GM20431 (cell line): ENCODE results near the gene ARID1B.

Experiments
- in situ Hi-C: fragments of 300-500 bp; cut with MseI, MboI; formaldehyde crosslinking; loops from one replicate; pipeline ENCODE4 v1.15.0; 2020; ENCODE audit warnings: low sequenced_read_pairs; ENCODE audit not compliant: unreplicated experiment

Gene ARID1B

DNA sequence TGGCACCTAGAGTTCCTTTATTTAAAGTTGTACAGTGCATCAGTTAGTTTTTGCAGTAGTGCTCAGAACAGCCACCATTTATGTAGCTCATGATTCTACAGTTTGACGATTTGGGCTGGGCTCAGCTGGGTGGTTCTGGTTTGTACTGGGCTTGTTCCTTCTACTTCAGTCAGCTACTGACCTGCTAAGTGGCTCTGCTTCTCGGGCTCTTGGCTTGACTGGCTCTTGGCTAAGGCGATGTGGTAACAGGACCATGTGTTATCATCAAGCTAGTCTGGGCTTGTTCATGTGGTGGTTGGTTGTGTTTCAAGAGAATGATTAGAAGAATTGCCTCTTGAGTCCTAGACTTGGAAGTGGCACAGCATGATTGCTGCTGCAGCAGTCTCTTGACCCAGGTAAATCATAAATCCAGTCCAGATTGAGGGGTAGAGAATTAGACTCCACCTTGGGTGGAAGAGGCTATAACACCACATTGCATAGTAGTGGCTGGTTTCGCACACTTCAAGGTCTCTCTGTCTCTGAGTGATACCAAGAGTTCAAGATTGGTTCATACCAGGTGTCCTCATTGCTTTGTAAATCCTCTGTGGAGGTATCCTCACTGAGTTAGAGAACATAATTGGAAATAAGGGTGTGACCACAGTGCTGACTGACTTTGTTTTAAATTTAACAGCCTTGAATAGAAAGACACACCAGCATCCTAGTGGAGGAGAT lies 253.0 kb downstream of the ARID1B start:
- in situ Hi-C loops = loop anchor here (25.0 kb wide), 1 partner anchor 468 kb away; no protein-coding TSS in a partner anchor

DNA sequence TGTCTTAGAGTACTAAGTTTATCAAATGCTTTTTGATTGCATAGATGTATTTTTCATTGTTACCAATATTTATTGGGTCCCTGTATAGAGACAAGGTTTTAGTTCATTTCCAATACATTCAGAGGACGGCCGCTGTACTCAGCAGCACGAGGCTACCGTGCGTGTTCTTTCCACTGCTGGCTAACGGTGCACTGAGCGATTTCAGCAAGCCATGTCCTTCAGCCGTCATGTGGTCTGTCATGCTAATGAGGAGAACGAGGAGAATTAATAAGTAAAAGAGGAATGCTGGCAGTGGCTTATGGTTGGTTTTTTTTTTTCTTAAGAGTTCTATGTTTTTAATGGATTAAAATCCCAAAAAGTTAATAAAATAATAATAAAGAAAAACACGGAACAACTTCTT lies 253.6 kb downstream of the ARID1B start:
- in situ Hi-C loops = loop anchor here (25.0 kb wide), 1 partner anchor 468 kb away; no protein-coding TSS in a partner anchor

DNA sequence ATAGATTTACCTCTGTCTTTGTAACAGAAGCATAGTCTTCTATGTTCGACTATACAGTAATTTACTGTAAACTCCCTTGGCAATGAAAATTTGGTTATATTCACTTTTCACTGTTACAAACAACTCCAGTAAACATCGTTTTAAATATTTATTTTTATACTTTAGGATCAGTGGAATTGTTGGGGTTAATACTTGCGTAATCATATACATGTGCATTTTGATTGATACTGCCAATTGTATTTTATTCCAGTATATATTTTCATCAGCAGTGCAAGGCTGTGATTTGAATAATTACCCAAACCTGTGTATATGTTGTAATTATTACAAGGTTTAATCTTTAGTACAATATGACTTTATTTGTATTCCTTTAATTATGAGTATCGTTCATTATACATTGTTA lies 255.7 kb downstream of the ARID1B start:
- in situ Hi-C loops = loop anchor here (25.0 kb wide), 1 partner anchor 471 kb away; no protein-coding TSS in a partner anchor

DNA sequence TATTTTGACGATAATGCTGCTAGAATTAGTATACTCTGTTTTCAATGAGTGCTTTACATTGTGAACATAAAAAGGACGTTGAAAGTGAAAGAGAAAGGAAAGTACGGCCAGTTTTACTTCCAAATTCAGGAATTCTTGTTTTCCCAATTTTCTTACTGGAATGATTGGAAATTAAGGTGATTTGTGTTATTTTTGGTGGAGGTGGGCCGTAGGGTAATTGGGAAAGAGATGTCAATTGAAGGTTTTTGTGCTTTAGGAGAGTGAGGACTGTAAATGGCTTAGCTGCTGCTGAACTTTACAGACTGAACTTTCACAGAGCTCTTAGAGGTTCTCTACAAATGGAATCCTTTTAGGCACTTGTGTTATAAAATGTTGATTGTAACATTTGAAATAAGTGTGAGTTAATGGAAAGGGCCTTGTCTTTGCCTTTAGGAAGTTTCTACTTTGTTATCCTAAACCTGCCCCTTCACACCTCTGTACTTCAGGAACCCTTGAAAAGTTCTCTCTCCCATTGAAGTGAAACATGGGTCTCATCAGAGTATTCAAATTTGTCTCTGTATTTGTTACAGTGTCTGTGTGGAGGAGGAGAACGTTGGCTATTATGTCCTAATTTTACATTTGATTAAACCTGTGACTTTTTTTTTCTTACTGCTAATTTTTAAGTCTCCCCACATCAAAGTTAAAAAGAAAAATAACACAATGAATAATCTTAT lies 256.4 kb downstream of the ARID1B start:
- in situ Hi-C loops = loop anchor here (25.0 kb wide), 1 partner anchor 471 kb away; no protein-coding TSS in a partner anchor

DNA sequence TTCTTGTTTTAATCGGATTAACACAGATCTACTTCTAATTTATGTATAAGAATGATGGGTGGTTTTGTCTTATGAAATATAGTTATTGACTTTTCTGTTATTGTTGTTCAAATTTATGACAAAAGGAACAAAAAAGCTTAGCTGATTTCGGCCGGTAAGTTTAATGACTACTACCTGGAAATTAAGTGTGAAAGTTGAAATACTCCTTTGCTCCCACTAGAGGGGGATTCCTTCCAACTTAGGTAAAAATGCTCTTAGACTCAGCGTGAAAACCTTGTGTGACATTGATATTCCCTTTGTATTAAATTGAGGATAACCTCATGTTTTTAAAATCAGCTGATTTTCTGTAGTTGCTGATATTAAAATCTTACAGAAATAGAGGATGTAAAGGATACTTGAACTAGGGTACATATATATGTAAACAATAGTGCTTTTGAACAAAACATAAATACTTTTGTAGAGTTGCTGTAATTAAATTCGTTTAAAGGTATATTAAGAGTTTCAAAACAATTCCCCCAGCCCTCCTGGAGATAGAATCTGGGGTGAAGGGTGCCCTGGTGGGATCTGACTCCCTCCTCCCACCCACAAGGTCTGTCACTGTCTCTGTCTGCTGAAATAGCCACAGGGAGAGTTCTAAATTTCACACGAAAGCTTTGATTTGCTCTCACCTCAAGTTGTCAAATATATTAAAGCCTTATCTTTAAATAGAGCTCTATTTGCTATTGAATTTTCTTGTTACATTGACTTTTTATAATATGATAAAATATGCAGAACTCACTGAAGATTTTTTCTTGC lies 257.5 kb downstream of the ARID1B start:
- in situ Hi-C loops = loop anchor here (25.0 kb wide), 1 partner anchor 472 kb away; no protein-coding TSS in a partner anchor

DNA sequence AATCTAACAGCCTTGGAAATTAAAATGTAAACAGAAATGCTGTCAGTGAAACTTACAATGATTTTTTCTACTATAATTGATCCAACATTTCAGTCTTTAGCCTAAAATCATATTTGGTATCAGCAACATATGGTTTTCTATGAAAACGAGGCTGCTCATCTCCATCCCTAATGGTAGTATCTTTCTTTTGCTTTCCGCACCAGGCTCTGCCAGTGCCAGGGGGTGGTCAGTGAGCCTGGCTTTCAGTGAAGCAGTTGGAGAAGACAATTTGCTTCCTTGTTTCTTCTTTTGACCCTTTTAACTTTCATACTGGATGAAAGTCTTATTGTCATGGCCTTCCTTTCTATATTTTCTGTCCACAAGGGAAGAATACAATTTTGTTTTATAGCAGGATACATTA lies 258.4 kb downstream of the ARID1B start:
- in situ Hi-C loops = loop anchor here (25.0 kb wide), 1 partner anchor 473 kb away; no protein-coding TSS in a partner anchor

DNA sequence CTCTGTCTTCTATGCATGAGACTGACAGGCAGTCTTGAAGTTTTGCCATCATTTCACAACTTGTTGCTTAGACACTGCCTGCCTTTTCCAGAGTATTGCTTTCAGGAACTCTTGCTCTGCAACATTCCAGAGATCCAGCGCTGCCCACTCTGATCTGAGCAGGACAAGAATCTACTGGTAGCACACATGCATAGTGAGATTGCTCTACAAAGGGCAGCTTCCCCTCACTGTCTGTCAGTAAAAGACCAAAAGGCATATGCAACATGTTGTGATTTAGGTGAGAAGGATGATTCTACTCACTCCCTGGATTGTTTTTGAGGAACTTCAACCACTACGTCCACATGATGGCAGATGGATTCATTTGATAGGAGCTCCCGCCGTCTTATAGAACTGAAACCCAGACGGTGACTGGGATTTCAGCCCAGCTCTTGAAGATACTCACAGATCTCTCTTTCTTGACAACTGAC lies 259.1 kb downstream of the ARID1B start:
- in situ Hi-C loops = loop anchor here (25.0 kb wide), 1 partner anchor 474 kb away; no protein-coding TSS in a partner anchor

DNA sequence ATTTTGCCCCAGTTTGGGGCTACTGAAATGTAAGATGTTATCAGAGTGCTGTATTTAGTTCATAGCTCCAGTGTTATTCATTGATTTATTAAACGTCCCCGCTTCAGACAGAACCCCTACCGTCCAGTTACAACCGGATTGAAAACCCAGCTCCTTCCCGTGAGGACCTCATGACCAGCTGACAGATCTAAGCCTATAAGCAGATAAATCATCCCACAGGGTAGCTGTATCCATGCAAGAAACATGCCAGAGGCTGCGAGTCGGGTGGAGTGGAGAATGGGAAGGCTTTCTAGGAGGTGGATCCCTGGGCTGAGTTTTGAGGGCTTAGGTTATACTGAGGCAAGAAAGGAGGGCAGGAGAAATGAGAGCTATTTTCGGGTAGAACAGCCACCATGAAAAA lies 260.0 kb downstream of the ARID1B start:
- in situ Hi-C loops = loop anchor here (25.0 kb wide), 1 partner anchor 475 kb away; no protein-coding TSS in a partner anchor

DNA sequence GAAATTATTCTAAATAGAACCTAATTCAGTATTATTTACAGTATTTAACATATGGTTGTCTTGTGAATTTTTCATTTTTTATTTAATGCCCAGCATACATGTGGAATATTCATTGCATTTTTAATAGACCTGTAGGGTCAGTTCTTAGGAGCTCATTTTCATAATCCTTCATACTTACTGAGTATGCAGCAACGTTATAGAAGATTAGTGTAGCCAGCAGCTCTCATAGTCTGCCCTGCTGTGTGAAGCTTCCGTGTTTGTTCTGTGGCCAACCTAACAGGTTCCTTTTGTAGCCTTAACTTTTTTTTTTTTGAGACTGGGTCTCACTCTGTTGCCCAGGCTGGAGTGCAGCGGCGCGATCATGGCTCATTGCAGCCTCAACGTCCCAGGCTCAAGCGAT lies 261.4 kb downstream of the ARID1B start:
- in situ Hi-C loops = loop anchor here (25.0 kb wide), 1 partner anchor 476 kb away; no protein-coding TSS in a partner anchor

DNA sequence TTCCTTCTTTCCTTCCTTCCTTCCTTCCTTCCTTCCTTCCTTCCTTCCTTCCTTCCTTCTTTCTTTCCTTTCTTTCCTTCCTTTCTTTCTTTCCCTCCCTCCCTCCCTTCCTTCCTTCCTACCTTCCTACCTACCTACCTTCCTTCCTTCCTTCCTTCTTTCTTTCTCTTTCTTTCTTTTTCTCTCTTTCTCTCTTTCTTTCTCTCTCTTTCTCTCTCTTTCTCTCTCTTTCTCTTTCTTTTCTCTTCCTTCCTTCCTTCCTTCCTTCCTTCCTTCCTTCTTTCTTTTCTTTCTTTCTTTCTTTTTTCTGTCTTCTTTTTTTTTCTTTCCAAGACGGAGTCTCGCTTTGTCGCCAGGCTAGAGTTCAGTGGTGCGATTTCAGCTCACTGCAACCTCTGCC lies 262.5 kb downstream of the ARID1B start:
- in situ Hi-C loops = loop anchor here (25.0 kb wide), 1 partner anchor 477 kb away; no protein-coding TSS in a partner anchor

DNA sequence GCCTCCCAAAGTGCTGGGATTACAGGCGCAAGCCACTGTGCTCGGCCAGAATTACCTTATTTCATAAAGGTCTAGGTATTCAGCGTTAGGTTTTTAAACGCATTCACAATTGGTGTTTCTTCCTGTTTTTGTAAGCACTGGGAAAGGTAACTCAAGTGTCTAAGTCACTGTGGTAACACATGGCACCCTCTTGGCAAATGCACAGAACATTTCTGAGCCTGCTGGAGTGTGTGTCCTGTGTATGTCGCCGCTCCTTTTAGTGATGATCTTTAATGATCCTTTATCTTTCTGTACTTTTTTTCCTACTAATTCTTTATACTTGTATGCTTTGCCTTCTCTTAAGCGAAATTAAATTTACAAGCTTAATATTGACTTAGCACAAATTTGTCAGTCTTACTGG lies 263.0 kb downstream of the ARID1B start:
- in situ Hi-C loops = loop anchor here (25.0 kb wide), 1 partner anchor 478 kb away; no protein-coding TSS in a partner anchor

DNA sequence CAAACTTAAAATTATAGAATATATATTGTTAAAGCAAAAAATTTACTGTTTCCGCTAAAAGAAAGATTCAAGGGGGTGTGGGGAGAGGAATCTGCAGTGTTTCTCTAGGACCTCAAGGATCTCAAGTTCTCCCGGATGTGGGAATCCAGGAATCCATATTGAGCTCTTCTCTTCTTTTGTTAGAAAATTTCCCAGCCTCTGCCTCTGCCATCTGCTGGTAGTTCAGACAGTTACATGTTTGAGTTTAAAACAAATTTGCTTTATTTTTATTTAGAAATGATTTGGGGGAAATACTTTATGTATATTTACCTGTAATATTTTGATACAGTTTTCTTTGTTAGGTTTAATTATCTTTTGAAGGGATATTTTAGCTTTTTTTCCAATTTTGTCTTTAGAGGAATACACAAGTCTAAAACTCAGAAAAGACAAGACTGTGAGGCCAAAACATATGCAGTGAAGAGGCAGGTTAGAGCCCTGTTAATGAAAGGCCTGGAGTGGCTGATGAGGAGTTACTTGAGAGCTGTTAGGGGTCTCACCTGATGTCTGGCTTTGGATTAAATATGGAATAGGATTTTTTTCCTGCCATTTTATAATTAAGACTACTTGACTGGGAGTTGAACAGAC lies 268.8 kb downstream of the ARID1B start:
- in situ Hi-C loops = loop anchor here (25.0 kb wide), 1 partner anchor 484 kb away; no protein-coding TSS in a partner anchor

DNA sequence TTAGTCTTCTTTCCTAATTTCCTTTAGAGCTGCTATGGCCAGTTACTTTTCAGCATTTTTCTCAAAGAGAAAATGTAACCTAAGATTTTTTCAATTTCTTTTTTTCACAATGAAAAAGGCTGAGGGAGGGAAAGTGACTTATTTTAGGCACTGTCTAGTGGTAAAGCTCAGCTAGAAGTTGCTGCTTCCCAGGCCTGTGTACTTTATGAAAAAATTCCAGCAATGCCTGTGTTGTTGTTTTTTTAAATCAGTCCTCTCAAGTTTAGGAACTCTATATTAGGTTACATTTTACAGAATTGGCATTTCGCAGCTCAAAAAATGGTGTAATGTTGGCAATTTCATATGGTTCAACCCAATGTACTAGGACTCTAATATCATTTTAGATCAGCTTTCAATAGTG lies 269.6 kb downstream of the ARID1B start:
- in situ Hi-C loops = loop anchor here (25.0 kb wide), 1 partner anchor 484 kb away; no protein-coding TSS in a partner anchor

DNA sequence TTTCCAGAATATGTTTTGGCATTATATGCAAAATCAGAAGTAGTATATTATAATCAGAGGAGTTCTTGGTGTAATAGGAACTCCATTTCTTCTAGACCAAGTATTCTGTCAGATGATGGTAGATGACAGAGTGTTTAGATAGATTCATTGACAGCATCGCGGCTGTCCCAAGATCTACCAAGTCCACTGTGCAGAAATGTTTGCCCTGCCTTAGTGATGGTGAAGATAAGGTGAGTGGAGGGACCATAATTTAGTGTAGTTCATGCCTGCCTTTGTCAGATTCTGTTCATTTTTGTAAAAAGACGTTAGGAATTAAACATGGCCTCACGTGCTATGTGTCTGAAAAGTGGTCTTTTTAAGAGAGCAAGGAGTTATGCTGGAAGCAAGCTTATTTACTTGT lies 270.1 kb downstream of the ARID1B start:
- in situ Hi-C loops = loop anchor here (25.0 kb wide), 1 partner anchor 485 kb away; no protein-coding TSS in a partner anchor

DNA sequence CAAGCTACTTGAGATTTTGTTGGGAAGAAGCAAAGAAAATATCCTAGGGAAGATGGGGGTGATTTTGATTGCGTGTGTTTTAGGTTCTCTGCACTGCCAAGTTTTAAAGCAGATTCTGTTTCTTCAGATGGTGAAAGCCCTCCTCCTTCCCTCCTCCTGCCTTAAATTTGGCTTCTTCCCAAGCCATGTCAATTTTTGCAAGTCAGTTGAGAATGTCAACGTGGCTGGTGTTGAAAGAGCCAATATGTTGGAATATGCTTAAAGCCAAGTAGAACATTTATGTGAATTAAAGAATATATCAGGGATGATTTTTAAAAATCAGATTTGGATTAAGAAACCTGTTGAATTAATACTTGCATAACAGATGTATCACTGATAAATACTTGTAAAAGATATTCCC lies 270.8 kb downstream of the ARID1B start:
- in situ Hi-C loops = loop anchor here (25.0 kb wide), 1 partner anchor 486 kb away; no protein-coding TSS in a partner anchor

DNA sequence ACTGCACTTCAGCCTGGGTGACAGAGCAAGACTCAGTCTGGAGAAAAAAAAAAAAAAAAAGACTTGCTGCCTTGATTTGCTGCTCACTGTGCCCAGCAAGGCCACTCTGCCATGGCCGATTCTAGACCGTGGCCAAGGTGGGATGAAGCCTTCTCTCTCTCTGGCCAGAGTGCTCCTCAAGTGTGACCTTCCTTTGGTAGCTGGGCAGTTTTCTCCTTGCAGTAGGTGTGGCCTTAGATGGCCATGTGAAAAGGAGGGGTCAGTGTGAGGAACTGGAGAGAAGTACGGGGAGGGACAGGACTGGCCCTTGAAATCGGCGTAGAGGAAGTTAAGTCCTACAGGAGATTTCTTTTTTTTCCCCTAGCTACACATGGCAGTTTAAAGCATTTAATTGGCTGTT lies 272.0 kb downstream of the ARID1B start:
- in situ Hi-C loops = loop anchor here (25.0 kb wide), 1 partner anchor 487 kb away; no protein-coding TSS in a partner anchor

DNA sequence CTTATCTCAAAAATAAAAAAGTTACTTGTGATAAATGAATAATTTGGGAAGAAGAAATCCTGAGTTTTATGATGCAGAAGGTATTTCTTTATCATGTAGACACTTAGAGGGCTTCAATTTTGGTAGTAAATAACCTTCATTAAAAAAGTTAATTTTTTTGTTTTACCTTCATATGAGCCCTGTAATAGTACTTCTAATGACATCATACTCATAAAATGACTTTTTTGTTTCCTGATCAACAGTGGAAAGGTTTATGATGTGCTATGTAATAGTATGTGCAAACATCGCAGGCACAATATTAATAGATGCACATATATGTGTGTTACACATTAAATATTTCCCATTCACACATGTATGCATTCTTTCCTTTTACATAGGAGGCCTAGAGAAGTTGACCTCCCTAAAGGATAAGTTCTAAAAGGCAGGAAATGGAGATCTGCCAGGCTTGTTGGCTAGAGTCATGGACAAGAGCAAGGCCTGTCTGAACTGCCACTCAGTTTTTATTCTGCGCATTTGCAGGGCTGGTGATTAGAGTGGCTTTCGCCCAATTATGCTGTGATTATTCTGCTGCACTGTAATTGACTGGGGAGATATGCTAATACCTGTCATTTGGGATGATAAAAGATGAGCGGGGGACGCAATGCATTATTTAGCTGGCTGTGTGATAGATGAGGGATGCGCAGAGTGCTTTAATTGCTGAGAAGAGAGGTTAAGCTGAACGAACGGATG lies 273.5 kb downstream of the ARID1B start:
- in situ Hi-C loops = no loop called here

DNA sequence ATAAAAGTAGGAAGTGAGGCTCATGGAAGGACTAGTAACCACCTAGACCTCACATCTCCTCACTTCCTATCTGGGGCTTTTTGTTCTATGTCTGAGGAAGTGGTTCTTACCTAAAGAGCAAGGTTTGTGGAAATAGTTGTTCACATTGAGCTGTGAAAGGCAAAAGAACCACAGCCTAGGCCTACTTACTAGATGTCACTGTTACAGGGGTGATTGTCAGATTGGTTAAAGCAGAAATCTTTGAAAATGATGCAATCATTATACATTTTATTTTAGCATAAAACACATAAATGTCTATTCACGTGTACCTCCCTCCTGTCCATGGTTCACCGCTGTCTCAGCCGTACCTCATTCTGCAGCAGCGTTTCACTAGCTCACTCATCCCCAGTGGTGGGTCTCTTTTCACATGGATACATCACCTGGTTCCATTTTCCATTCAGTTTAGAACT lies 277.4 kb downstream of the ARID1B start:
- in situ Hi-C loops = no loop called here
